ENCODE results near the gene NPAS2.

Gene NPAS2

DNA sequence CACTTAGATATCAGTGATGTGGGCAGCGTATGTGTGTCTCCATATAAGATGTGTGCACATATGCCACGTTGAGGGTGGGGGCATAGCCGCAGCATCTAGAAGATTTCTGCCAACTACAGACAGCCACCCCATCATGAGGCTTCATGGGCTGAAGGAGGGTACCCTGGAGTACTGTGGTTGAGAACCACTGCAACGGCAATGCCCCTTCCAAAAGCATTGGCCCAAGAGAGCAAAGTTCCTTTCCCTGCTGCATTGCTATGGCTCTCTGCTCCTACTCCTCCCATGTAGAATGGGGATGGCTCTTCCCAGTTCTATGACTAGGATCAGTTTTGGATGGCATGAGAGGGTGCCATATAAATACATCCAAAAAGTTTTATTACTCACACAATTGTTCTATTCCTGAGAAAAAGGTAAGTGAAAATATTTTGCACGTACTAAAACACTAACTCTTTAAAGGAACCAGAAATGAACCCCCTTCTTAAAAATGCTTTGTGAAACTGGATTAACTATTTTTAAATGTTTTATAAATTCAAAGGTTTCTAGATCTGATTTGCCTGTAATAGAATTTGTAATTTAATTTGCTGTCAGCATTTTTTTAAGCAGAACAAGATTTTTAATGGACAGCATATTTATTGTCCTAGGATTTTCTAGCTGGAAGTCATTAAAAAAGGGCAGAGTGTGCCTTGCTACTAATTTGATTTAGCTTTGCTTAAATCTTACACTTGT is 177.7 kb downstream of the NPAS2 start:
- DNase-seq, result no peak

DNA sequence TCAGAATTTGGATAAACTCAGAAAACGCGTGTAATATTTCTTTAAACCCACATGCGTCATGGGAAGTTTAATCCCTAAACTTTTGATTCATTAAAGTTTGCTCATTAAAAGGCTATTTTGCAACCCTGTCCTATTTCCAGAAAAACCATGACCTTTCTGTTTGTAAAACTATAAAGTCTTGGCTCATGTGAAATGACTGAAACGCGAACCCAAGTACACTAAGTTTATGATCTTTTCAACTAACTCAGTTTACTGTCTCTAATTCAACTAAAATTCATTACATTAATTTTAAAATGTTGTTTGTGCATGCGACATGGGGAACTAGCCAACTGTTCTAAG is 178.3 kb downstream of the NPAS2 start:
- no peak for DNase-seq

DNA sequence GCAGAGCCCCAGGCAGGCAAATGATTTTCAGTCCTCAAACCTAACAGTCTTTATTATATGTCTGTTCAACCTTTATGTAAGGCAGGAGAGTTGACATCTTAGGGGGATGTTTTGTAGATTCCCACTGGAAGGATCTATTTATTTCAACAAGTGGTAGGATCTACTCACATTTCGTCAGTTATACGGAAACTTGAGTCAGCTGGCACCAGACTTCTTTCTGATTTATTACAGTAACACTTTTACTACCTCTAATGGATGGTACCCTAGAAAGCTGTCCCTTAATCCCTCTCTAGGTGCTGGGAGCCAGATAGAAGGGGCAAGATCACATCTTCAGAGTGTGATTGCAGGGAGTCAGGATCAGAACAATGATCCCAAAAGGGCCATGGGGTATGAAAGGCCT is 180.1 kb downstream of the NPAS2 start:
- DNase-seq, result no peak

DNA sequence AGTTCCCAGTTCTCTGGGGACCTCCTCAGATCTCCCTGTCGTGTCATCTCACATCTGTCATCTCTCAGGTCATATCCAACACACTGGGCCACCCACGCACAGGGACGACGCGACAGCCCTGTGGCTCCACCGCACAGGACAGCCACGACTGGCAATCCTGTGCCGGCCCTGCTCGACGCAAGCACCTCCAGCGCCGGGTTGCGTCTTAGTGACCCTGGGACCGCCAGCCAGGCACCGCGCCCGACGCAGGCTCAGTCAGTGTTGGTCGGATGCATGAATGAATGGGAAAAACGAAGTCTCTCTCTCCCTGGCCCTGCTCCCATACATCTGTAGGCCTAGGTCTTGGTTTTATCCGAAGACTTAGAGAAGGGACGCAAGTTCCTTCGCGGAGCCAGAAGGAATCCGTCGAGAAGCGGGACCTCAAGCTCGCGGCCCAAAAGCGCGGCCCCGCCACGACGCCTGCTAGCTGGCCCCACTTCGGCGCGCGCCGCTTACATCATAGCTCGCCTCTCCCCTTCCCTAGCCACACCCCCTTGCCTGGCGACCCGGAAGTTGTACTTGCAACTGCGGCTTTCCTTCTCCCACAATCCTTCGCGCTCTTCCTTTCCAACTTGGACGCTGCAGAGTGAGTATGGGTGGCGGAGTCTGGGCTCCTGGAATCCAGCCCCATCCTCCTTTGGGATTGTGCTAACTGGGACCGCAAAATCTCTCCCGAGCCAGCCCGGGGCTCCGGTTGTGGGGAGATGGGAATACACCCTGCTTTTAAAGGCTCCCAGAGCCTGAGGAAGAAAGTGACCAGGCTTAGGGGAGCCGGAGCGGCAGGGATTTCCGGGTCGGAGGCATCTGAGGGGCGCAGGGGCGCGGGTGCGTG is 182.0 kb downstream of the NPAS2 start, which contains the start of gene RPL31:
RPL31 (plus strand) TSS at position 599 of the 871 bp plus-strand sequence. CDS start 413 bp downstream, outside the sequence.
- DNase-seq, result peak; percentile 97

DNA sequence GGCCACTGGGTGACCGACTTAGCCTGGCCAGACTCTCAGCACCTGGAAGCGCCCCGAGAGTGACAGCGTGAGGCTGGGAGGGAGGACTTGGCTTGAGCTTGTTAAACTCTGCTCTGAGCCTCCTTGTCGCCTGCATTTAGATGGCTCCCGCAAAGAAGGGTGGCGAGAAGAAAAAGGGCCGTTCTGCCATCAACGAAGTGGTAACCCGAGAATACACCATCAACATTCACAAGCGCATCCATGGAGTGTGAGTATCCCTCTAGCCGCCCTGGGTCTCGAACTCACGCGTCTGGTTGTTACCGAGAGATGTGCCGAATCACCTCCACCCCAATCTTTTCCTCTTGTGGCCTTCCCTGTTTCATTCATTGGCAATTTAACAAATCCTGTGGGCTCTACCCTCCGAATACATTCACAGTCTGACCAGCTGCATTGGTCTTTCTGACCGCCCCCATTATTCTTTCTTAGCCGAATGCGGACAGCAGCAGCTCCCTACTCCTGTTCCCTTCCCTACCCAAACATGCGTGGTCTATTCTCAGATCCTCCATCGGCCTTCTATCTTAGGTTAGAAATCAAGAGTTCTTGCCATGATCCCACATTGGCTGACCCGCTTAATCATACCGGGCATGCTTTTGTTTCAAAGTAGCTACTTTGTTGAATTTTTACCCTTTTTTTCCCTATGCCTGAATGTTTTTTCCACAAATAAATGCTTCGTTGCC is 182.8 kb downstream of the NPAS2 start:
- DNase-seq, result no peak

DNA sequence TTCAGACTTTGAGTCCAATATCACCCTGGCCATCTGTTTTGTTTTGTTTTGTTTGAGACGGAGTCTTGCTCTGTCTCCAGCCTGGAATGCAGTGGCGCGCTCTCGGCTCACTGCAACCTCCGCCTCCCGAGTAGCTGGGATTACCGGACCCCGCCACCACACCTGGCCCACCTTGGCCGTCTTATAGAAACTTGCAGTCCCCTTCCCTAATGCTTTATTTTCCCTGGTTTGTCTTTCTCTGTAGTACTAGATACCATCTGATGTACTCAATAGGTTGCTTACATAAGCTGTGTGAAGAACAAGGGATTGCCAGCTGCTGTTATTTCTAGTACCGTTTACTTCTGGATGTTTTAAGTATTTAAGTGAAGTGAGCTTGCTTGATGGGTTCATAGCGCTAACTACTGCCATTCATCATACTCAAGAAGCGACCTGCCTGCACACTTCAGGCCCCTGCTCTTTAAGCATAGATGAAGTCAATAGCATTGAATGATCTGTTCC is 183.4 kb downstream of the NPAS2 start:
- peak; percentile 13 for DNase-seq

DNA sequence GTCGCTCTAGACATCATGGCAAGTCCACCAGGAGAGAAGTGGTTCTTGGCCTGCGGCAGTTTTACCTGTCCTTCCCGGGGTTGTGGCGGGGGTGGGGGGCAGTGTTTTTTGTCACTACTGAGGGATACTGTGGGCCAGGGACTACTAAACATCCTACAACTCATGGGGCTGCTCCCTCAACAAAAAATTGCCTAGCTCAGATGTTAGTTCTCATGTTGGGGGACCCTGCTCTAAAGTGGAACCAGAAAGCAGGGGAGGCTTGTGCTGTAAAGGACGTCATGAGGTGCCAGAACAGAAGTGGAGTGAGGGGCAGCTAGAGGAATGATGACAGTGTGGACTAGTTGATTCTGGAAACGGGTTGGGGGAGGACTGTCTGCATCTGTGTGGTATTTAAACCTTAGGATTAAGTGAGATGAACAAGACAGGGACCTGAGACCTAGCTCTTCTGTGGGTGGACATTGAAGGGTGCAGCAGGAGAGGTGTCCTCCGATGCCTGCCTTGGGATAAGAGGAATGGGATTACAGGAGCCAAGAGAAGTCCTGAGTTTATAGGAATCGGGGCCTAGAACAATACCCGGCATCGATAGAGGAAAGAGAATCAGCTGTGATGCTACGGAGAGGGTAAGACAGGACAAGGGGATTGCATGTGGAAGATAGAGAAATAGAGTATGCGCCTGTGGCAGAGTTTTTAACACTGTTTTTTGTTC is 184.8 kb downstream of the NPAS2 start:
- DNase-seq, result no peak

DNA sequence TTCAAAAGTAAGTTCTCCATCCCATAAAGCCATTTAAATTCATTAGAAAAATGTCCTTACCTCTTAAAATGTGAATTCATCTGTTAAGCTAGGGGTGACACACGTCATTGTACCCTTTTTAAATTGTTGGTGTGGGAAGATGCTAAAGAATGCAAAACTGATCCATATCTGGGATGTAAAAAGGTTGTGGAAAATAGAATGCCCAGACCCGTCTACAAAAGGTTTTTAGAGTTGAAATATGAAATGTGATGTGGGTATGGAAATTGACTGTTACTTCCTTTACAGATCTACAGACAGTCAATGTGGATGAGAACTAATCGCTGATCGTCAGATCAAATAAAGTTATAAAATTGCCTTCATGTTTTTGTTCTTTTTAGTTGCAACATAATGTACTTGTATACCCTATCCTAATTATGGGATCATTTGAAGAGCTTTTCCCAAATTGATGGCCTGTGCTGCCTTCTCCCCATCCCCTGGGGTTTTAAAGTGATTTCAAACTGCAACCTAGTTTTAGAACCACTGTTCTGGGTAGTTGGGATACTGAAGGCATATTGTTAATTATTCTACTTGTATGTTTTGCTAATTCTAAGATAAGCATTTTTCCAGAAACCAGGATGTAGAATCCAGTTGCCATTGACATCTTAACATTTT is 186.3 kb downstream of the NPAS2 start:
- DNase-seq, result no peak

DNA sequence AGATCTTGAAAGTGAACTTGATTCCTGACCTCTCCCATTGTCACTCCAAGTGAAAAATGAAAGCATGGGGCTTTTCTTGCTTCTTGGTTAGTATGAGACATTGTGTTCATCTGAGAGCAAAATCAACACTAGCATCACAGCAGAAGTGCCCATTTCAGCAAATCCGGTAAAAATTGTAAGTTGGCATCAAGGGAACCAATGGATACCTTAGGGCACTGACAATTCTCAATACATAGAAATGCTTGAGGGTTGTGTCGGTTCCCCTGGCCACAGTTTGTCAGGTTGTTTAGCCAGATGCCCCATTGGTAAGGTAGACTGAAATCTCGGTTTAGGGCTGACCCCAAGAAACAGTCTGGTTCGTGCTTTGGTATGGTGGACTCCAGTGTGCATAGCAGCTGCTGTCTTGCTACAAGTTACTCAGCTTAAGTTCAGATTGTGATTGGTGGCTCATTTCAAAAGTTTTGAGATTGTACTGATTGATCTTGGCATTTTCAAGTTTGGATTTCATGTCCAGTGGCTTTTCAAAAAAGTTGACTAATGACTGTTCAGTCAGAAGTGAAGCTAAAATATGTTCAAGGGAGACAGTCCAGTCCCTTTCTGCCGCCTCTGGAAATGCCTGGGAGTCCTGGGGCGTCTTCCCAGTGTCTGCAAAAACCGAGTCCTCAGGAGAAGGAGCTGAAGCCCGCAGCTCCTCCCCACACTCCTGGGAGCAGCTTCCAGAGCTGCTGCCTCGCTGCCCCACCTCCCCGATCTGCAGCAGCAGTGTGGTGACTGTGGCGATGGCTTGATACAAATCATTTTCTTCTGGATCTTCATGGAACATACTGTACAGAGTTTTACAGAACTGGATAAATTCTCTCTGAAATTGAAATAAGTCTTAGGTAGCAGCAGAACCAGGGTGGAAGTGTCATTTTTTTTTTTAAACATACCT is 187.7 kb downstream of the NPAS2 start:
- no peak for DNase-seq

DNA sequence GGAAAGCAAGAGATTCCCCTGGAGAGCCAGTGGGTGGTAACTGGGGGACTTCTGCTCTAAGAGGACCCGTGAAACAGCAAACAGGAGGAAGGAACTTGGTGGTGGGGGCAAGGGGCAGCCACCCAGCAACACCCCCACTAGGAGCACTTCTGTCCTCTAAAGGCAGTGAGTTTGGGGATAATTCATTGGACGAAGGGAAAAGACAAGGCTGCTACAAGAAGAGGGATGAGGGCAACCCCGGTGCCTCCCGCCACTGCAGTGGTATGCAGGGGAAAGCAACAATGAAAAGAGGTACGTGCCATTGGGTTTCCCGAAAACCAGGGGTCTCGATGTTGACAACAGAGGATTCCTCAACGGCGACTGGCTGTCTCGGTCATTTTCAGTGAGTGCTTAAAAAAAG is 191.2 kb downstream of the NPAS2 start:
- DNase-seq, result no peak

DNA sequence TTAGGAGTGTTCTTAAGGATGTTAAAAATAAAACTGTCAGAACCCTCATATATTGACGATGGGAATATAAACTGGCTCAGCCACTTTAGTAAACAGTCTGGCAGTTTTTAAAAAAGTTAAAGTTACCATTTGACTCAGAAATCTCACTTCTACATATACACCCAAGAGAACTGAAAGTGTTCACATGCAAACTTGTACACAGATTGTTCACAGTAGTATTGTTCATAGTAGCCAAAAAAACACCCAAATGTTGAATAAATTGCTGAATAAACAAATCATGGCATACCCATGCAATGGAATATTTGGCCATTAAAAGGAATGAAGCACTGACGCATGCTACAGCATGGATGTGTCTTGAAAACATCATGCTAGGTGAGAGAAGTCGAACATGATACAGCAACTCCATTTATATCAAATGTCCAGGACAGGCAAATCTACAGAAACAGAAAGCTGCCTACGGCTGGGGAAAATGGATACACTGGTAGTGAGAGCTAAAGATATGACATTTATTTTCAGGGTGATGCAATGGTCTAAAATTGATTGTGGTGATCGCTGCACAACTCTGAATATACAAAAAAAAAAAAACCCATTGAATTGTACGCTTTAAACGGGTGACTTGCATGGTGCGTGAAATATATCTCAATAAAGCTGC is 192.2 kb downstream of the NPAS2 start:
- no peak for DNase-seq

DNA sequence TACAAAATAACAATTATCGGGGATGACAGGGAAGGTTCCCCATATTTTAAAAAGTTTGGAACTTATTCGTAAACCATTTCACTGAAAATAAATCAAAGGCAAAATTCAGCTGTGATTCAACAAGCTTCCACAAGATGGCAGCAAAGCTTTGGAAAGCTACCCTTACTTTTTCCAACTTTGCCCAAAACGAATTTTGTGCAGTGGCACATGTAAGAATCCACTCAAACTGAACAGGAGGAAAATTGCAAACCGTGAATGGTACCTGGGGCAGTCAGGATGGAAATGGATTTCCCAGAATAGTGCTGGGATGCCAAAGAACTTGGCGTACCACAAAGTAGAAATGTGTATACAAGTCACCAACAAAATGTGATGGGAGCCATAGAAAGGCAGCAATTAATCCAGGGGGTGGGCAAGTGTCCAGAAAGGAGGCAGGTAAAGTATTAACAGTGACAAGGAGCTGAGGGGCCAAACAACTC is 192.8 kb downstream of the NPAS2 start:
- DNase-seq, result peak; percentile 41

DNA sequence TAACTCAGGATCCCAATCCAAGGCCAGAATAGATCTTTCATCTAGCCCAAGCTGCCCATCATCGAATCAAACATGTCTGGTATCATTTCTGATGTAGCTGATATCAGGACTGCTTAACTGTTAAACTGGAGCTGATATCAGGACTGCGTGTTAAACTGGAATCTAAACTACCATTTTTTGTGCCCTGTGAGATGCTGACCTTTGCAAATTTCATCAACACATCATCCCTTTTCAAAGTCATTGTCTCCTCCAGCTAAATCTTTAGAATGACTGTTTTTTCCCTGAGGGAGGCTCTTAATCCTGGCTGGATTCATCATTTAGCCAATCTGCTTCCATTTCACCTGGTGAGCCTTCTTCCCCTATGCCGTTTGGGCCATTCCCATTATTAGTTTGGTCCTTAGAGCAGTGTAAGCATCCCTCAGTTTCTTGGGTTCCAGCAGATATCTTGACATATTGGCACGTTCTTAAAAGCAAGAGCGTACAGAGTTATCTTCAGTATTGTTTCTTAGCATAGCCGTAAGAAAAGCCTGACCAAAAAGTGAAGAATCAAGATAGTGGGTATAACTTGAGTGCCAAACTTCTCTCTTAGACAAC is 194.4 kb downstream of the NPAS2 start:
- no peak for DNase-seq

DNA sequence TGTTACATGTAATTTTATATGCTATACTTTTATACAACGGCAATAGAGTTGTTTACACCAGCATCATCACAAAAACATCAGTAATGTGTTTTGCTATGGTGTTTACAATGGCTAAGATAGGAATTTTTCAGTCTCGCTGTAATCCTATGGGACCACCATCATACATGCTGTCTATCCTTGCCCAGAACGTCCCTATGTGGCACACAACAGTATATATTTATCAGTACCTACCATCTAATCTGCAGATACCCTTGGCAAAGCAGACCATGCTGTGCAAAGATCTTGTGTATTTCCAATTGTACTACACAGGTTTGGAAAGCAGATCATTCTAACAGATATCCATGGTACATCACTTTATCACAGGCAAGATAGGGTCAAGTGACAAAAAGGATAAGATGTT is 197.4 kb downstream of the NPAS2 start:
- DNase-seq, result no peak

DNA sequence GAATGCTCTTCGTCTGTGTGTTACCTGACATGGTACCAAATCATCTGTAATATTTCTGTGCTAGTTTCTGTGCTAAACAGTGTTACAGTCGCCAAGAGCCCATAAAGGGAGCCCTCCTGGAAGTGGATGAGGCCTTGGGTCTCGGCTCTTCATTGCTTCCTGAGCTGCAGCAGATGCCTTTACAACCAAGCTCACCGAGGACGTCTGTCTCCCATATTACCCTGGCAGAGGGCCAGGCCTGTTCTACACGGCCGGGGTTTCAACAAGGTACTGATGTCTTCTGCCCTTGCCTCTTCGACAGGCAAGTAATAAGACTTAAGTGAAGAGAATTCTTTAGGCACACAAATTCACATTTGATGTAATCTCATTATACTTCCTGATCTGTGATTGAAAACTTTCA is 199.0 kb downstream of the NPAS2 start:
- DNase-seq, result no peak

DNA sequence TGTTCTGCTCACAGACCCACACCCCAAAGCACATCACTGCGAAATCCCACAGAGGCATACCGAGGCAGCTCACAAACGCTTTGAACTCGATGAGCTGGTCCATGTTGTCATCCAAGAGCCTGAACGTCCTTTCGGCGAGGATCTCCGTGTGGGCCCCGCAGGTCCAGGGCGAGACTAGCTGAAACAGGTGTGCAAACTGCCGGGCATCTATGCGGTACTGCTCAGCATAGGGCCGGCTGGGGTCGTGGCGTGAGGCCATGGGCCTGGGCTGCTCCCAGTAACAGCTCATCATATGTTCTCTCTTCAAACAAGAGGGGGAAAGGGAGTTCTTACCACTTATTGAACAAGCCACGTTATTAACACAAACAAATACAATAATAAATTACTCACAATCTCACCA is 202.3 kb downstream of the NPAS2 start:
- DNase-seq, result no peak

DNA sequence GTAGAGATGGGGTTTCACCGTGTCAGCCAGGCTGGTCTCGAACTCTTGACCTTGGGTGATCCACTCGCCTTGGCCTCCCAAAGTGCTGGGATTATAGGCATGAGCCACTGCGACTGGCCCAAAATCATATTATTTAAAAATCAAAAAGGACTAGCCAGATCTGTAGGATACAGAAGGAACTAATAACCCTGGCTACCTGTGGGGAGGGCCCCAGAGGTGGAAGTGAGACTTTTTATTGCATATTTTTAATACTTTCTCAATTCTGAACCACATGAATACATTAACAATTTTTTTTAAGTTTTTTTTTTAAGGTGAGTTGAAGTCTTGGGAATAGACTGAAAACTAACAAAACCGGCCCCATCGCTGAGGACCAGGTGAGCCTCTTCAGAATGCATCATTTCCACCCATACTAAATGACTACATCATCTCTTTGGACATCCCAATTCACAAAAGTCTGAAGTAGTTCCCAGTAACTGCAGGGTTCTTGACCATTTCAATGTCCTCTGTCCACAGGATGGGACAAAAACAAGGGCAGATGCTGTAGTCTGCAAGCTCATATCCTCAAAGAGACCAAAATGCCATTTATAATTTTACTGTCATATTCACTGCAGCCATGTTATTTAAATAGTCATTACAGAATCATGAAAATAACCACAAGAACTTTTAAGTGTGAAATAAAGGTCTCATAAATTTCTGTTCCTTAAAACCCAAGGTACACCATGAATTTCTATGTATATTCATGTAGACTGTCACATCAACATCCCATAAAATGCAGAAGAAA is 203.6 kb downstream of the NPAS2 start:
- no peak for DNase-seq

DNA sequence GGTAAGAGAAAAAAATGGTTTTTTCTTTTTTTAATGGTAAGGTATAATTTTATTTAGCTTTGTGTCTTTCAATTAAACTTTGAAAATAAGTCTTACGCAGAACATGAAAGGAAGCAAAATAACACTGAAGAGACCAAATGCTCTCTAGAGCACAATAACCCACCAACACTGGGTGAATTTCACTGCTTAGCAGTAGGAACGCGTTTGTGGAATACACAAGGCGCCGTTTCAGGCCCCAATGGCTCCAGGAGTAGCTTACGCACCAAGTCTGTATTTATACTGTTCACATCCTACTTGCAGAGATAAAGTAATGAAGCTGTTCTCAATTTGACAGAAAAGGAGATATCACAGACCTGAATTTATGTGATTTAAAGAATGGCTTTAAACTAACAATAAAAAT is 205.6 kb downstream of the NPAS2 start:
- no peak for DNase-seq

DNA sequence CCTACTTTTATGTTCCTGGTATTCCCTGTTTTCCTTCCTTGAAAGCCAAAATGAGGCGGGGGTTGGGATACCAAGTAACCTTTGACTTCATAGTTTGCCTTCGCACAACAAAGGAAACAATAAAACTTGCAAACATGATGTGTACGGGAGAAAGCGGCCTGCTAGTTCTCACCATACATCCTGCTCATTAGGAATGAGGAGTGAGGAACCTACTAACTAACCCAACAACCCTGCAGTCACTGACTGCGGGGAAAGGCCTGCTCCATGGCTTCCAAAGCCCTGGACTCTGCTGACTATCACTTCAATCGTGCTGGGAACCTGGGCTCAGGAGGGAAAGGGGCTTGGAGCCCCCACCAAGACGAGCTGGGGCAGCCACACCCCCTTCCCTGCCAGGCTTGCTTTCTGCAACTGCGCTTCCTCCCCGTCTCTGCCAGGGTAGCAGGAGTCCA is 206.3 kb downstream of the NPAS2 start:
- no peak for DNase-seq

All from RPMI8226 (cell line).